Measurements from ENCODE around the gene GFRA1. TPM values are rescaled to one million over a fixed set of nuclear protein-coding genes. Genes with fewer than 3 reads are reported as not detected.

GFRA1 gene
- total RNA-seq, 2 experiments from 2014 or later = not detected

DNA sequence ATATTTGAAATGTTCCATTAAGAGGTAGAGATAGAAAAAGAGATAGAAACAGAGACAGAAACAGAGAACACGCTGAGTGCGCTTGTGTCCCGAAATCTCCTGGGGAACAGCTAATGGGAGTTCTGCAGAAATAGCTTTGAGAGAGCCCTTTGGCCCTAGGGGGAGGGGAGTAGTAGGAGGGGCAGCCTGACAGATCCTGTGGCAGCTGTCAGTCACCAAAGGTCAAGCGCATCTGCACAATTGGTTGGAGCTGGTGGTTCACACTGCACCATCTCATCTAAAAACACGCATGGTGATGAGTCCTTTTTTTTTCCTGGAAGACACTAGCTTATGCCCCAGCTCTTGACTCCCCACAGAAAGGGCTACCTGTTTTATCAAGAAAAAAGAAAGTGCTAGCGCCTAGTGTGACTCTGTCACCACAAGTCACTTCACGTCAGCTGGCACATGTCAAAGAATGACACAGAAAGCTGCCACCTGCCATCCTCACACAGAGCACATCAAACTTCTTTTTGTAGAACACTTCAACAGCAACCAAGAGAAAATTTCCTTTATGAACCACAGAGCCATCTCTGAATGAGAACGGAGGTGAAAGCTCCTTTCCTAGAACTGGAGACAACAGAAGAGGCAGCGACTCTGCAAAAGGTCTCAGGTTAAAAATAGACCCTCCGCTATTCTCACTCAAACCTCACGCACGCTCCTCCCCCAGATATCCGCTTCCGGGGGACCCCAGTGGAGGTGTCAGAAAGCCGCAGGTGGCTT lies 125.7 kb downstream of the GFRA1 start:
- H3K27ac Mint-ChIP-seq = peak overlapping the region; percentile 78
- H3K9me3 Mint-ChIP-seq = no peaks in the 10 kb centered on the region
- DNase-seq = peak; percentile 45
- ChIA-PET CTCF (interaction anchor here (0.7 to 1.0 kb wide), 2 partner anchors 22 to 26 kb away, joined by 3 read pairs; no protein-coding TSS in a partner anchor), POLR2A (no interaction called here)
- no peaks in the 10 kb centered on the region for H3K36me3 Mint-ChIP-seq (ENCODE audit: low read depth)
- peaks cover 8% of the 10 kb centered on the region for H3K27me3 Mint-ChIP-seq
- peaks cover 23% of the 10 kb centered on the region for H3K4me1 Mint-ChIP-seq
- H3K4me3 Mint-ChIP-seq = peak overlapping the region; percentile 61

DNA sequence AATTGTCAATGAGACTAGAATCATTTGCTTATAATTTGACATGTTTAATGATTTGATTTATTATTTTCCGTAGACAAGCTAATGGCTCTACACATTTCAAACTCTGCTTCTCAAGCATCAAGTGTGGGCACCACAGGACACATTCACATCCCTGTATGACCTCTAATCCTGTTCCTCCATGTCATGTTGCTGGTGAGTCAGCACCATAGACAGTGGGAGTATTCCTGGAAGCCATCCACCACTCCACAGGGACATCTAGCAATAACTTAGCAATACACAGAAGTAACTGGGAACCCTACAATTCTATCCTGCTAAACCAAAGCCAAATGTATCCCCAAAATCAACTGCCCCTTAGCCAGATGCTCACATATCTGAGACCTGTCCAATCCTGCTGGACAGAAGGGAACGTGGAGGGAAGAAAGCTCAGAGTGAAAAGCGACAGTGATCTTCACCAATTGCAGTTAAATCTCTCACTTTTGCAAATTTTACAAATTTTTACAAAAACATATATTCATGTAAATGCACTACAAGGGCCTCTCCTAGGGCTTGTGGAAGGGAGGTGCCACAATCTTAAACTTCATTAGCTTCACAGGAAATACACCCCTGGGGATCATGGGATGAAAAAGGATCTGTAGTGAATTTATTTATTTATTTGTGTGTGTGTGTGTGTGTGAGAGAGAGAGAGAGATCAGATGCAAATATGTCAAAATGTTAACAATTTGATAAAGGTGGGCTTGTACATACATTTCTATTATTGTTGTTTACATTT lies 126.5 kb downstream of the GFRA1 start:
- Mint-ChIP-seq H3K4me3 (peak overlapping the region; percentile 61), H3K27me3 (no peaks in the 10 kb centered on the region), H3K27ac (peak overlapping the region; percentile 78), H3K36me3 (ENCODE audit: low read depth) (no peaks in the 10 kb centered on the region), H3K9me3 (no peaks in the 10 kb centered on the region), H3K4me1 (peaks cover 23% of the 10 kb centered on the region)
- POLR2A ChIA-PET = no interaction called here
- CTCF ChIA-PET = interaction anchor here (0.7 to 1.0 kb wide), 2 partner anchors 21 to 25 kb away, joined by 3 read pairs; no protein-coding TSS in a partner anchor
- DNase-seq = no peak

DNA sequence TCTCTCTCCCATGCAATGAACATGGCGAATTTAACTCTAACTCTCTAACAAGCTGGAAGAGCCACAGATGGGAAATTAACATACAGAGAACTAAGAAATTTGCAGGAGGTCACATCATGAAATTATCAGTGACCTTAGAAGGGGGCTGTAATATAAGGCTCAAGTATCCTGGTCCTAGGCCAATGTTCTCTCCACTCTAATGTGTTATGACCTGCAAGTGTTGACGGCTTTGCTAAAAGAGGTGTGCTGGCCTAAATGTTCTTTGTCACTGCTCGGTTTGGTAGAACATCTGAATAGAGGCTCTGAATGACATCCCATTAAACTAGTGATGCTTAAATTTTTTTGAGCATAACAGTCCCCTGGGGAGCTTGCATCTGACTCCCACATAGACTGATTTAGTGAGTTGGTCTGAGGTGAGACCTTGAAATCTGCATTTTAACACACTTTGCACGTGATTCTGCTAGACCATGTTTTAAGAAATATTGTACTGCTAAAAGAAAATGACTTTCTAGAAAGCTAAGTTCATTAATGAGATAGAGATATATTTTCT lies 129.3 kb downstream of the GFRA1 start:
- DNase-seq = no peak
- Mint-ChIP-seq H3K27ac (no peak overlapping the region), H3K27me3 (no peaks in the 10 kb centered on the region), H3K36me3 (ENCODE audit: low read depth) (no peaks in the 10 kb centered on the region), H3K4me3 (no peak overlapping the region), H3K4me1 (peaks cover 23% of the 10 kb centered on the region), H3K9me3 (peaks cover 5% of the 10 kb centered on the region)
- ChIA-PET CTCF (no interaction called here), POLR2A (no interaction called here)

DNA sequence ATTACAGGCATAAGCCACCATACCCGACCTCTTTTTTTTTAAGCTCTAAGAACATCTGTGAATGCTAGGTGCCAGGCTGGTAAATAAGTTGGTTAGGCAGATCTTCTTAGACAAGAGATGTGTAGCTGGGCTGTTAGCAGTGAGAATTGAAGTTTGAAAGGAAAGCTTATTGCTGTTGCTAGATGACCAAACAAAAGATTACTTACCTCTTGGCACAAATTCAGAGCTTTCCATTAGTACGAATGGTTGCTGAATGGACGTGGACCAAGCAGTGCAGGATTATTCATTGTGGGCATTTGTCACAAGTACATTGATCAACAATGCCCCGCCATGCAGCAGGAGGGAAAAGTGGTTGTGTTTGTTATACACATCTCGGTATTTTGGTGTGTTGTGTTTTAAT lies 131.2 kb downstream of the GFRA1 start:
- POLR2A ChIA-PET = no interaction called here
- DNase-seq = no peak
- Mint-ChIP-seq H3K36me3 (ENCODE audit: low read depth) (no peaks in the 10 kb centered on the region), H3K9me3 (peaks cover 5% of the 10 kb centered on the region), H3K27ac (no peak overlapping the region), H3K4me3 (no peak overlapping the region), H3K27me3 (no peaks in the 10 kb centered on the region), H3K4me1 (peaks cover 7% of the 10 kb centered on the region)
- CTCF ChIA-PET = no interaction called here

DNA sequence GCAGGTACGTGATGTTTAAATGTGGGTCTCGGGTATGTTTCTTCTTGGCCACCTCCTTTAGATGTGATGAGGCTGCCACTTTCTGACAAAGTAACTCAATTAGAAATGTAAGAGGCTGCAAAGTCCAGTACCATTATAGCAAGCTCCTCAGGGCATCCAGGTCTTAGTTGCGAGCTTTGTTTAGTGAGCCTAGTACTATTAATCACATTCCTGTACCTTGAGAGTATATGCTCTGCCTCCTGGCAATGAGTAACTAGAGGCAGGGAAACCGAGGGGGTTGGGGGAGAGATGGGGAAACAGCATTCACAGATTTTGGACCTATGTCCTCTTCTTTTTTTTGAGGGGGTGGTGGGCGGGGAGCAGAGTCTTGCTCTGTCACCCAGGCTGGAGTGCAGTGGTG lies 131.8 kb downstream of the GFRA1 start:
- CTCF ChIA-PET = no interaction called here
- Mint-ChIP-seq H3K4me1 (peaks cover under 1% of the 10 kb centered on the region), H3K4me3 (no peak overlapping the region), H3K27ac (no peak overlapping the region), H3K27me3 (no peaks in the 10 kb centered on the region), H3K9me3 (peaks cover 5% of the 10 kb centered on the region), H3K36me3 (ENCODE audit: low read depth) (no peaks in the 10 kb centered on the region)
- no peak for DNase-seq
- POLR2A ChIA-PET = no interaction called here

DNA sequence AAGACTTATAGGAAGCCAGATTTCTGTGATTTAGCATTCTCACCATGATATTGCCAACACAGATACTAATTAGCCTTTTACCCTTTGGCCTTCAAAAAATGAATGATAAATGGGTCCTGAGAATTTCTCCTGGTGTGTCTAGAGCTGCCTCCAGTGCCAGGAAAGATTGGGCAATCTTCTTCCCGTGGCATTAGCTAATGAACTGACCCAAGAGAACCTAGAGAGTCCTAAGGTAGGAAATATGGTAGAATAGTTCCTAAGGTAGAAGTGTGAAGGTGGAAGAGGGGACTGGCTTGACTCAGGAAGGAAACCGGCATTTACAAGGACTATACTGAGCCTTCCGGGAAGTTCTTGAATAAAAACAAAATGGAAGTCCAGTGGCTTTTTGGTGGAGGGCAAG lies 133.1 kb downstream of the GFRA1 start:
- no peak for DNase-seq
- Mint-ChIP-seq H3K4me1 (no peaks in the 10 kb centered on the region), H3K9me3 (peaks cover 5% of the 10 kb centered on the region), H3K27ac (no peak overlapping the region), H3K27me3 (no peaks in the 10 kb centered on the region), H3K4me3 (no peak overlapping the region), H3K36me3 (ENCODE audit: low read depth) (no peaks in the 10 kb centered on the region)
- CTCF ChIA-PET = no interaction called here
- POLR2A ChIA-PET = no interaction called here

DNA sequence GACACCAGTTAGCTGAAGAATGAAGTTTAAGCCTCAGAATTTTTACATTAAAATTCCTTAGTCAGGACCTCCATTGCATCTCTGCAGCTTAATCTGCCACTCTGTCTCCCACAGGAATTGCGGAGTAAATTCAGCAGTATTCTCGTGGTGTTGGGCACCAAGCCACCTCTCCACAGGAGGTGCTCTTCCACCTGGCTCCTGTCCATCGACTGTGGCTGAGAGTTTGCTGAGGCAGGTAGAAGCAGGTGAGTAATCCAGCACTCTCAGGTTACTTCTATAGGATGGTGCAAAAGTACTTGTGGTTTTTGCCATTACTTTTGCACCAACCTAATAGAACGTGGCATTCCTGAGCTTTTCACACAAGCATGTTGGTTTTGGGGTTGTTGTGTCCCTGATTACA lies 134.1 kb downstream of the GFRA1 start:
- no peak for DNase-seq
- CTCF ChIA-PET = interaction anchor here (1.4 kb wide), 1 partner anchor 9 kb away, joined by 3 read pairs; no protein-coding TSS in a partner anchor
- H3K27me3 Mint-ChIP-seq = no peaks in the 10 kb centered on the region
- H3K9me3 Mint-ChIP-seq = peaks cover 5% of the 10 kb centered on the region
- H3K4me3 Mint-ChIP-seq = no peak overlapping the region
- POLR2A ChIA-PET = no interaction called here
- no peaks in the 10 kb centered on the region for H3K4me1 Mint-ChIP-seq
- no peak overlapping the region for H3K27ac Mint-ChIP-seq
- no peaks in the 10 kb centered on the region for H3K36me3 Mint-ChIP-seq (ENCODE audit: low read depth)

DNA sequence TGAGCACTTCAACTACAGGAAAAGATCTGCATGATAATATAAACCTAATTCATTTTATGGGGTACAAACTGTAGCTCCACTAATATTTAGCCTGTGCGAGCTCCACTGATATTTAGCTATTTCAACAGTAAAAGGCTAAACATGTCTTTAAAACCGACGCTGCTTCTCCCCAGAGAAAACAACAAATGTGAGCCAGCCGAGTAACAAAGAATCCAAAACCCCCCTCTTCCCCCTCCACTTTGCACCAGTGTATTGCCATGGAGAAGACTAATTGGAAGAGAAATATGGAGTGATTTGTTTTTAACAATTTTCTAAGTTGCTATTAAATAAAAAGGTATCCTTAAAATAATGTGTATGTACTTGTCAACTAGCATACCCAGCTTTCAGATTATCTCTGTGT lies 136.7 kb downstream of the GFRA1 start:
- H3K4me3 Mint-ChIP-seq = no peak overlapping the region
- ChIA-PET POLR2A (no interaction called here), CTCF (no interaction called here)
- H3K9me3 Mint-ChIP-seq = peaks cover 5% of the 10 kb centered on the region
- no peaks in the 10 kb centered on the region for H3K4me1 Mint-ChIP-seq
- H3K27ac Mint-ChIP-seq = no peak overlapping the region
- no peak for DNase-seq
- H3K36me3 Mint-ChIP-seq (ENCODE audit: low read depth) = no peaks in the 10 kb centered on the region
- peaks cover 7% of the 10 kb centered on the region for H3K27me3 Mint-ChIP-seq

DNA sequence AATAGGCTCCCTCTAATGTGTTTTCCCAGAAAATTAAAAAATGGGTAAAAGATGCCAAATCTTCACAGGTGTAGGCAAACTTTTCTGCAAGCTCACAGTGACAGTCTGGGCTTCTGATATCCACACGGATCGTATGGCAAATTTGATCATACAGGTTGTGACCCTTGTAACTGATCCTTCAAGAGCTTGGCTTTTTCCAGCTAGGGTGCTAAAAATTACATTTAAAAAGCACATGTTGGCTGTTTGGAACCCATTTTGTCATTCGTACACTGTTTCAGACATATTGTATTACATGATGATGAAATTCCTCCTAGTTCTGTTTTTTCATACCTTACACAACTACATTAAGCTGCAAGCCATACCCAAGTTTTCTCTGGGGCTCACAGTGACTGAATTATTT lies 138.7 kb downstream of the GFRA1 start:
- POLR2A ChIA-PET = no interaction called here
- peaks cover under 1% of the 10 kb centered on the region for H3K9me3 Mint-ChIP-seq
- H3K27ac Mint-ChIP-seq = no peak overlapping the region
- peaks cover 7% of the 10 kb centered on the region for H3K27me3 Mint-ChIP-seq
- H3K4me3 Mint-ChIP-seq = no peak overlapping the region
- CTCF ChIA-PET = no interaction called here
- H3K36me3 Mint-ChIP-seq (ENCODE audit: low read depth) = no peaks in the 10 kb centered on the region
- no peaks in the 10 kb centered on the region for H3K4me1 Mint-ChIP-seq
- no peak for DNase-seq

DNA sequence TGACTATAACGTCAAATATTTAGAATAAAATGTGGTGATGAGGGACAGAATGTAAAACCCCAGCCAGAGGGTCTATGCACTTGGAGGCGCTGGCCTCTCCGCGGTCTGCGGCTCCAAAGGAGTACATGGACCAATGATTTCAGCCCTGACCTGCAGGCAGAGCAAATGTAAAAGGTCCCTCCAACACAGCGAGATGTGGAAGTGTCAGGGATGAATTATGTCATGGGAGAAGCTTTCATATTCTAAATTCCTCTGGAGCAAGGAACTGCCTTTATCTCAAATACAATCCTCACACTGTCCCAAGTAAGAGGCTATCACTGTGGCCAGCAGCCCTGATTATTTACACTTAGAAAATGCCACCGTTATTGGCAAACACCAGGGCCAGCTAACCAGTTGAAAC lies 139.4 kb downstream of the GFRA1 start:
- ChIA-PET POLR2A (no interaction called here), CTCF (no interaction called here)
- Mint-ChIP-seq H3K4me1 (no peaks in the 10 kb centered on the region), H3K4me3 (no peak overlapping the region), H3K9me3 (no peaks in the 10 kb centered on the region), H3K27me3 (peaks cover 7% of the 10 kb centered on the region), H3K27ac (no peak overlapping the region), H3K36me3 (ENCODE audit: low read depth) (no peaks in the 10 kb centered on the region)
- DNase-seq = no peak

DNA sequence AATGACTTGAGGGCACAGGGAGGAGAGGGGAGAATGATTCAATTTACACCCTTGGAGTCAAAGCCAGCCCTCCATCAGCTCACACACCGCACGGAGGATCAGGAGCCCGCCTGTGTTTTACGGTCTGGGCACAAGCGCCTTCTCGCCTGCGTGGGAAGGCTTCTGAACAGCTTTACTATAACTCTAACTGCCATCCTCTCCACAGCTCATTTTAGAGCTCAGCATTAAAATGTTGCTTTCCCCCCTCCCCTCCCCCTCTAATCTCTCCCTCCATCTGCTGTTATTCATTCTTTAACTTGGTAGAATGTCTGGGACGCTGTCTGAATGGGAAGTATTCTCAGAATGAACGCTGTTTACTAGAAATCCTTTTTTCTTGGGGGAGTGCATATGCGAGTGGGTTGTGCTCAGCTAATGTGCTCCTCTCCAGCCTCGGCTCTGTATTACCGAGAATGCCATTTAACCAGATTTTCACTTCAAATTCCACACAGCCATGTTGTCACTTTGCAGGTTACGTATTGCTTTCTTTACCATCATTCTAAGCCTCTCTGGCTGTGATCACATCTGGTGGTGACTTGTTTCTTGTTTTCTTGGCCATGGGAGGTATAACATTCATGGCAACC lies 140.1 kb downstream of the GFRA1 start:
- no peak overlapping the region for H3K4me3 Mint-ChIP-seq
- DNase-seq = no peak
- H3K36me3 Mint-ChIP-seq (ENCODE audit: low read depth) = no peaks in the 10 kb centered on the region
- H3K27ac Mint-ChIP-seq = no peak overlapping the region
- no peaks in the 10 kb centered on the region for H3K4me1 Mint-ChIP-seq
- CTCF ChIA-PET = no interaction called here
- H3K9me3 Mint-ChIP-seq = no peaks in the 10 kb centered on the region
- POLR2A ChIA-PET = no interaction called here
- H3K27me3 Mint-ChIP-seq = peaks cover 7% of the 10 kb centered on the region

DNA sequence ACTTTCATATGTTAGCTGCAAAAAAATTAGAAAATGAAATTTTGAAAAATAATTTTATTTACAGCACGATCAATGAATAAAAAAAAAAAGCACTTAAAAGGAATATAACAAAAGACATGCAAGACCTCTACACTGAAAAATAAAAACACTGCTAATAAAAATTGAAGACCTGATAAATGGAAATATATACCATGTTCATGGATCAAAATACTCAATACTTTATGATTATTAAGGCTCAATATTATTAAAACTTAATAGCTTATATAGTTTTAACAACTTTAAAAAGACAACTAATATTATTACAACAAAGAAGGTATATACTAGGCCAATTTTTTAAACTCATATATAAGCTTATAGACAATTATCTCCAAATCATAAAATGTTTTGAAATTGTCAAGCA lies 143.0 kb downstream of the GFRA1 start:
- ChIA-PET POLR2A (no interaction called here), CTCF (interaction anchor here (0.8 kb wide), 1 partner anchor 9 kb away, joined by 3 read pairs; no protein-coding TSS in a partner anchor)
- Mint-ChIP-seq H3K9me3 (no peaks in the 10 kb centered on the region), H3K27ac (no peak overlapping the region), H3K27me3 (peaks cover 7% of the 10 kb centered on the region), H3K4me3 (no peak overlapping the region), H3K4me1 (no peaks in the 10 kb centered on the region), H3K36me3 (ENCODE audit: low read depth) (no peaks in the 10 kb centered on the region)
- no peak for DNase-seq
